Panc1 (cell line): ENCODE data around the gene SULT1E1. TPM values are rescaled to one million over a fixed set of nuclear protein-coding genes. Genes with fewer than 3 reads are reported as not detected.

ENCODE experiments used
- ATAC-seq: fragments of 200-7000 bp; cut with Tn5 transposase; 2 replicates; pipeline ENCODE4 v1.9.1; 2020; ENCODE audit warnings: mild to moderate bottlenecking, moderate library complexity
- BruUV-seq: library from RNA; stranded (reverse); fragments of 400-500 nt; replicated peaks from 2 replicates; lab custom pipeline; 2021; lab: Mats Ljungman, UMichigan
- CTCF ChIA-PET: fragments of 300-600 bp; sonication (Branson Sonifier 250); formaldehyde crosslinking; loops from one replicate; lab custom pipeline; 2022; ENCODE audit warnings: antibody characterized with exemption; lab: Charles Lee
- POLR2A ChIA-PET: fragments of 300-600 bp; sonication (Branson Sonifier 250); formaldehyde crosslinking; loops from one replicate; lab custom pipeline; 2022; ENCODE audit warnings: antibody characterized with exemption; lab: Charles Lee
- DNase-seq: peaks from one replicate; pipeline ENCODE4 v3.0.0-alpha.2; 2010; ENCODE audit warnings: low read depth, low spot score
- H3K27ac ChIP-seq: 2 replicates; pipeline ENCODE4 v1.5.1; 2011; ENCODE audit warnings: mild to moderate bottlenecking, low read length, inconsistent platforms
- H3K27me3 ChIP-seq: fragments of 200-500 bp; sonication (Bioruptor generic); 2 replicates; pipeline ENCODE4 v1.6.0; 2014; ENCODE audit warnings: low read length, inconsistent platforms; ENCODE audit not compliant: control insufficient read depth, insufficient read depth
- H3K36me3 ChIP-seq: fragments of 200-500 bp; sonication (Bioruptor generic); 2 replicates; pipeline ENCODE4 v1.5.1; 2014; ENCODE audit warnings: inconsistent platforms, mild to moderate bottlenecking, low read length, moderate library complexity; ENCODE audit not compliant: control insufficient read depth, insufficient read depth
- H3K4me1 ChIP-seq: 2 replicates; pipeline ENCODE4 v1.5.1; 2011; ENCODE audit warnings: inconsistent platforms, mild to moderate bottlenecking, low read length, moderate library complexity; ENCODE audit not compliant: control insufficient read depth, insufficient read depth
- H3K4me3 ChIP-seq, 2 experiments: 2 replicates each; pipeline ENCODE4 v1.5.1; 2011 to 2012; ENCODE audit warnings: low read depth in 2 of 2, low read length in 2 of 2, mild to moderate bottlenecking in 2 of 2, inconsistent platforms in 1 of 2, moderate library complexity in 1 of 2
- H3K9me3 ChIP-seq: fragments of 200-500 bp; sonication (Bioruptor generic); 2 replicates; pipeline ENCODE4 v1.5.1; 2014; ENCODE audit warnings: low read depth, mild to moderate bottlenecking, inconsistent platforms, low read length, moderate library complexity; ENCODE audit not compliant: control insufficient read depth, insufficient read depth
- CTCF ChIP-seq: fragments of 450-650 bp; IDR thresholded peaks from 2 replicates; pipeline ENCODE4 v1.5.1; 2017; ENCODE audit warnings: mild to moderate bottlenecking
- POLR2AphosphoS5 ChIP-seq: IDR thresholded peaks from 2 replicates; pipeline ENCODE4 v1.6.1; 2012; ENCODE audit warnings: mild to moderate bottlenecking, low read depth, low read length, moderate library complexity
- REST ChIP-seq, 2 experiments: IDR thresholded peaks; 2 replicates each; pipeline ENCODE4 v1.6.1; 2011 to 2012; ENCODE audit warnings: low read depth in 2 of 2, control low read depth in 1 of 2, low read length in 1 of 2, mild to moderate bottlenecking in 1 of 2, moderate library complexity in 1 of 2; ENCODE audit not compliant: insufficient read depth in 1 of 2
- SIN3A ChIP-seq: IDR thresholded peaks from 2 replicates; pipeline ENCODE4 v1.6.1; 2012; ENCODE audit warnings: low read depth, mild to moderate bottlenecking, low read length, moderate library complexity, borderline replicate concordance; ENCODE audit not compliant: insufficient read depth
- TCF7L2 ChIP-seq: IDR thresholded peaks from 2 replicates; pipeline ENCODE4 v1.6.1; 2011; ENCODE audit warnings: mild to moderate bottlenecking, low read depth, low read length, inconsistent platforms
- in situ Hi-C: cut with HindIII; loops from 2 replicates; pipeline ENCODE4 v1.10.0; 2016; ENCODE audit warnings: low sequenced_read_pairs, low pct_unique_long_range_greater_than_20kb
- intact Hi-C: fragments of 100-400 bp; cut with micrococcal nuclease; formaldehyde crosslinking; loops from one replicate; pipeline ENCODE4 v1.10.0; 2022; ENCODE audit not compliant: unreplicated experiment
- total RNA-seq: library from RNA; stranded (reverse); gene quantifications from one replicate; pipeline ENCODE4 v1.2.1, GENCODE V29; 2021; ENCODE audit not compliant: unreplicated experiment

The SULT1E1 gene
- total RNA-seq, 1 experiment from 2014 or later, result not detected

GRCh38 chr4:69811166-69811565 is 48.8 kb downstream of the SULT1E1 start:
- no peak for TF ChIP-seq POLR2AphosphoS5
- TF ChIP-seq SIN3A, result no peak
- TF ChIP-seq REST (IDR thresholded peaks at IDR 0.05; ENCODE audit: insufficient read depth in 1 of 2, low read depth in 2 of 2, low read length in 1 of 2), result no peak
- no peak for TF ChIP-seq CTCF
- TF ChIP-seq TCF7L2, result no peak
- BruUV-seq, result no TSS peak
- no peaks in the 10 kb centered on the region for H3K4me1 ChIP-seq
- in situ Hi-C loops, result no loop called here
- H3K4me3 ChIP-seq, result no peak overlapping the region
- intact Hi-C loops, result no loop called here
- H3K27me3 ChIP-seq, result no peaks in the 10 kb centered on the region
- POLR2A ChIA-PET, result no interaction called here
- no peak overlapping the region for H3K27ac ChIP-seq
- H3K36me3 ChIP-seq, result no peaks in the 10 kb centered on the region
- CTCF ChIA-PET, result no interaction called here
- DNase-seq, result no peak
- ATAC-seq, result no peak
- H3K9me3 ChIP-seq, result no peaks in the 10 kb centered on the region

- no peak for ATAC-seq
- ChIA-PET POLR2A (no interaction called here), CTCF (no interaction called here)
- Histone ChIP-seq H3K4me3 (no peak overlapping the region), H3K4me1 (no peaks in the 10 kb centered on the region), H3K27ac (no peak overlapping the region), H3K27me3 (no peaks in the 10 kb centered on the region), H3K36me3 (no peaks in the 10 kb centered on the region), H3K9me3 (no peaks in the 10 kb centered on the region)
- in situ Hi-C loops, result no loop called here
- no peak for DNase-seq
- no TSS peak for BruUV-seq
- intact Hi-C loops, result no loop called here
- TF ChIP-seq POLR2AphosphoS5, result no peak
- TF ChIP-seq SIN3A, result no peak
- TF ChIP-seq TCF7L2, result no peak
- TF ChIP-seq REST (IDR thresholded peaks at IDR 0.05; ENCODE audit: insufficient read depth in 1 of 2, low read depth in 2 of 2, low read length in 1 of 2), result no peak
- TF ChIP-seq CTCF, result no peak
Measured at GRCh38 chr4:69800599-69800998, 59.3 kb downstream of the SULT1E1 start.
